ENCODE results near the gene CYP3A7.
"Not testable (repeated sequence)": the region's sequence is repeated elsewhere in the genome, so short reads cannot be mapped to it uniquely, and the experiment has no call there.

GRCh38 chr7:99769494-99769893, 34.5 kb upstream of the CYP3A7 start:
- not testable (repeated sequence) for TF ChIP-seq CTCF (IDR thresholded peaks at IDR 0.05; ENCODE audit: low read depth, low read length); EZH2phosphoT487 (IDR thresholded peaks at IDR 0.05; ENCODE audit: low read depth)

Data from OCI-LY3 (cell line).